HG03432 (cell line): ENCODE measurements around the gene LAMA2.

Experiments
- ATAC-seq: cut with Tn5 transposase; IDR thresholded peaks from one replicate; pipeline ENCODE4 v1.9.1; 2021; ENCODE audit warnings: mild to moderate bottlenecking, moderate library complexity; ENCODE audit not compliant: unreplicated experiment

LAMA2 gene

GRCh38 chr6:129475477-129476247 lies 592.7 kb downstream of the LAMA2 start:
- no peak for ATAC-seq

GRCh38 chr6:129476248-129476564 lies 593.3 kb downstream of the LAMA2 start:
- ATAC-seq: no peak

- ATAC-seq: no peak
Observed at GRCh38 chr6:129476810-129477209, 593.9 kb downstream of the LAMA2 start.

GRCh38 chr6:129478379-129478778 lies 595.4 kb downstream of the LAMA2 start:
- ATAC-seq: no peak

- no peak for ATAC-seq
Observed at GRCh38 chr6:129481706-129482105, 598.8 kb downstream of the LAMA2 start.

DNA sequence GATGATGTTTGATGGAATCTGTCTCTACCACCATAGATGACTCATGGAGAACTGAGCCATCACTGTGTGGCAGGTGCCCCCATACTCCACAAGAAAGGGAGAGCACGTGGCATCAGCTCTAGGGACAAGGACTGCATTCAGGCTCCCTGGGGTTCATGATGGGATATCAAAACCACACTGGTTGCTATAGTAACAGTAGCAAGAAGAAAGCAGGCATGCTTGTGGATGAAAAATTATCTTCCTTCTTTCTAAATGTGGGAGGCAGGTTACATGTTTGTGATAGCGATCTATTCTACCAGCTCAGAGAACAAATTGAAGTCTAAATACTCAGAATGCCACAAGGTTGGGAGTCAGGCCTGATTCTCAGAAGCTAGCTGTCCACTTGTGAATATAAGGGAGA lies 602.8 kb downstream of the LAMA2 start:
- no peak for ATAC-seq

GRCh38 chr6:129486327-129486726 lies 603.4 kb downstream of the LAMA2 start:
- ATAC-seq: no peak

- no peak for ATAC-seq
Observed at GRCh38 chr6:129488313-129488712, 605.4 kb downstream of the LAMA2 start.

GRCh38 chr6:129489215-129489765 lies 606.4 kb downstream of the LAMA2 start:
- no peak for ATAC-seq

- ATAC-seq: peak; percentile 90
Observed at GRCh38 chr6:129490521-129491255, 607.8 kb downstream of the LAMA2 start.

DNA sequence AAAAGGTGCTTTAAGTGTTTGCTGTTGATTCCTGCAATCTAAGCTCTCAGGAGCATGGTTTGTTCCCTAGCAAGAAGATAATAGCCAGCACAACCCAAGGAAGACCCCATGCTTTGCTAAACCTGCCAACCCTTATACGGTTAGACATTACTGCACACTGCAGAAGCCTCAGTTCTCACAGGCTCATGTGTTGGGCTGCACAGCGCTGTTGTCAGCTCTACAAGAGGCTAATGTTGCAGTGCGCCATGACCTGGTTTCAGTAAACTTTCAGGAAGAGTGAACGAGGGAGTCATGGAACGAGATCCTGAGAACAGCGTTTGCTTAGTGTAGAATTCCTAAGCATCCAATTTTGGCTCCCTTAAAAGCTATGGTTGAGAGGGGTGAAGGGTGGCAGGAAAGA lies 608.5 kb downstream of the LAMA2 start:
- ATAC-seq: peak; percentile 3

- no peak for ATAC-seq
Observed at GRCh38 chr6:129492260-129492659, 609.3 kb downstream of the LAMA2 start.

DNA sequence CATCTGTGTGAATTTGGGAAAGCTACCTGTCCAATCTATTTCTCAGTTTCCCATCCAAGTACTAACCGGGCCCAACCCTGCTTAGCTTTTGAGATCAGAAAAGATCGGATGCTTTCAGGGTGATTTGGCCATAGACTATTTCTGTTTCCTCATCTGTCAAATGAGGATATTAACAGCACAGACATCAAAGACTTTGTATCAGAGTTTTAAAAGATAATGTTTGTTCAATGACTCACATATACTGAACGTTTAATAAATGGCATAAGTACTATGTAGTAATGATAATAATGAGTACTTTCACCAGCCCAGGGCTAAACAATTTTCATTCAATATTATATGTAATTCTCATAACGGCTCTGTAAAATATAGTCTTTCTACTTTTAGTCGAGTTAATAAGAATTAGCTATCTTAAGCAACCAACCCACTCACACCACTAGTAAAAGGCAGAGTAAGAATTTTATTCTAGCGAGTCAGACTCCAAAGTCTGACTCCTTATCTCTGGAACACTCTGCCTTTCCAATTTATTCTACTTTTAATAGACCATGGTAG lies 610.5 kb downstream of the LAMA2 start:
- no peak for ATAC-seq

- no peak for ATAC-seq
Observed at GRCh38 chr6:129494099-129494498, 611.2 kb downstream of the LAMA2 start.

DNA sequence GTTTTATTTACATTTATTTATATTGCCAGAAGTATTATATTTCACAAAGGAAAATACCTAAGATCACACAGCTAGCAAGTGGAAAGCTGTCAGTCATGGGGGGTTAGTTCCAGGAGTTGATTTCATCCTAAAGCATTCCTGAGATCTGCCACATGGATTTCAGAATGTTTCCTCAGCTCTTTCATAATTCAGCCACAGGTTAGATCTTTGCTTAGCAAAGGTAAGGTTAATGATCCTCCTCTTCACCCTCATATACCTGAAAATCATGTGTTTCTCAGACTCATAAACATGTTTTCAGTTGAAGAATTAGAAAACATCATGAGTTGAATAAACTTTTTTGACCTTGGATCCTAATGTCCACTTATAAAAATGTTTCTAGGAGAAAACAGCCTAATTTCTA lies 611.6 kb downstream of the LAMA2 start:
- no peak for ATAC-seq

DNA sequence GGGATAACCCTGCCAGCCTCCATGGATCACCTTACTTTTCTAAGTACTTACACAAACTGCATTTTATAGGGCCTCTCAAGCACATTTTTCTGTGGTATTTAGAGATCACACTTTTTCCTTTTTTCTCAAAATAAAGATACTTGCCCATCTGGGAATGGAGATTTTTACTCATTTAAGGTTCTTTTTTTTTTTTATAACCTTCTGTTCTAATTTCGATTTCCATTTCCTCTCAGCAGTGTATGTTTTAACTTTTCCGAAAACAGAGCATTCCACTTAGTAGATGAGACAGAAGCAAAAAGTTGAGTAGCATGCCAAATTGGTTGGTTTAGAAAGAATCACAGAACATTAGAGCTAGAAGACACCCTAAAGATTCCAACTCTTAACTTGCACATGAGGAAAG lies 612.7 kb downstream of the LAMA2 start:
- ATAC-seq: no peak

GRCh38 chr6:129497481-129498441 lies 614.8 kb downstream of the LAMA2 start:
- ATAC-seq: no peak

DNA sequence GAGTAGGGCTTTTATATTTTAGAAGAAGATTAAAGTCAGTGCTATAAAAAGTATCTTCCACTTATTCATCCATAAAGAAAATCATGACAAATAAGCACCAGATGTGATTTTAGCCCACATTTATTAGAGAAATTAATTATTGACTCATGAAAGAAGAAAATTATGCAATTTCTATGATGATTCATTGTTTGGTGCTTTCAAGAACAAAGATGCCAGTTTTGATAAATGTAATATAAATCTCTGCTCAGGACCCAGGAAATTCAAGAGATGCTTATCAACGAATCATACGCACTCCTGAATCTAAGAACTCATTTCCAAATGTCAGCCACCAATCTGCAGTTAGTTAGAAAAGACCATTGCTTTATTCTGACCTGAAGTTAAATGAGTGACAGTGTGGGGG lies 615.6 kb downstream of the LAMA2 start:
- no peak for ATAC-seq

- peak; percentile 79 for ATAC-seq
Observed at GRCh38 chr6:129498950-129499842, 616.3 kb downstream of the LAMA2 start.

DNA sequence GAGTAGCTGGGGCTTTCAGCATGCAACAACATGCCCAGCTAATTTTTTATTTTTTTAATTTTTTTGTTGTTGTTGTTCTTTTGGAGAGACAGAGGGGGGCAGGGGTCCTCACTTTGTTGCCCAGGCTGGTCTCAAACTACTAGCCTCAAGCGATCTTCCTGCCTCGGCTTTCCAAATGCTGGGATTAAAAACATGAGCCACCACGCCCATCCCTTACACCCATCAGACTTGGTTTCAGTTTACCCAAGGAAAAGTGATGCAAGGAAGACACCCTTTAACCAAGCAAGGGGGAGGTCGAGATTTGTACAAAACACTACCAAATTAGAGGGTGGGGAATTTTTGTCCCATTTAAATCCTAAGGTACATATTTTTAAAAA lies 616.9 kb downstream of the LAMA2 start:
- ATAC-seq: no peak
